Endothelial cell (in vitro differentiated cells): ENCODE data around the gene NFATC3. TPM values are rescaled to one million over a fixed set of nuclear protein-coding genes. Genes with fewer than 3 reads are reported as not detected.

ENCODE experiments used
- DNase-seq: peaks from one replicate; pipeline ENCODE4 v3.0.0; 2021; ENCODE audit warnings: low spot score
- H3K27ac Mint-ChIP-seq: one replicate; pipeline ENCODE4 v1.8.0; 2021; ENCODE audit warnings: mixed read lengths, inconsistent platforms; ENCODE audit not compliant: unreplicated experiment
- H3K27me3 Mint-ChIP-seq: one replicate; pipeline ENCODE4 v1.8.0; 2021; ENCODE audit warnings: mild to moderate bottlenecking, moderate library complexity, mixed read lengths, inconsistent platforms; ENCODE audit not compliant: unreplicated experiment
- H3K36me3 Mint-ChIP-seq: one replicate; pipeline ENCODE4 v1.8.0; 2021; ENCODE audit warnings: mild to moderate bottlenecking, low read depth, mixed read lengths, inconsistent platforms; ENCODE audit not compliant: unreplicated experiment
- H3K4me1 Mint-ChIP-seq: one replicate; pipeline ENCODE4 v1.8.0; 2021; ENCODE audit warnings: mild to moderate bottlenecking, mixed read lengths, inconsistent platforms; ENCODE audit not compliant: unreplicated experiment
- H3K4me3 Mint-ChIP-seq: one replicate; pipeline ENCODE4 v1.8.0; 2021; ENCODE audit warnings: mild to moderate bottlenecking, mixed read lengths, inconsistent platforms; ENCODE audit not compliant: unreplicated experiment
- H3K9me3 Mint-ChIP-seq: one replicate; pipeline ENCODE4 v1.8.0; 2021; ENCODE audit warnings: mixed read lengths, inconsistent platforms; ENCODE audit not compliant: unreplicated experiment
- CTCF ChIP-seq: fragments of 200-600 bp; sonication (generic); IDR thresholded peaks from one replicate; pipeline ENCODE4 v1.5.0; 2021; ENCODE audit warnings: antibody characterized with exemption; ENCODE audit not compliant: unreplicated experiment
- total RNA-seq: library from RNA; stranded (reverse); fragmentation: NEBNext Ultra II Directional; extraction: Animal tissue kit (Norgen Biotek cat#: 25700); gene quantifications from one replicate; pipeline ENCODE4 v1.2.1, GENCODE V29; 2021; ENCODE audit not compliant: unreplicated experiment

Gene NFATC3
- total RNA-seq, 1 donor from 2014 or later: 38.4 TPM

GRCh38 chr16:68206245-68206644 lies 121.1 kb downstream of the NFATC3 start:
- Mint-ChIP-seq H3K9me3 (no peaks in the 10 kb centered on the region), H3K4me1 (no peaks in the 10 kb centered on the region), H3K27ac (no peak overlapping the region), H3K4me3 (no peak overlapping the region), H3K36me3 (no peaks in the 10 kb centered on the region), H3K27me3 (no peaks in the 10 kb centered on the region)
- TF ChIP-seq CTCF: no peak
- no peak for DNase-seq

DNA sequence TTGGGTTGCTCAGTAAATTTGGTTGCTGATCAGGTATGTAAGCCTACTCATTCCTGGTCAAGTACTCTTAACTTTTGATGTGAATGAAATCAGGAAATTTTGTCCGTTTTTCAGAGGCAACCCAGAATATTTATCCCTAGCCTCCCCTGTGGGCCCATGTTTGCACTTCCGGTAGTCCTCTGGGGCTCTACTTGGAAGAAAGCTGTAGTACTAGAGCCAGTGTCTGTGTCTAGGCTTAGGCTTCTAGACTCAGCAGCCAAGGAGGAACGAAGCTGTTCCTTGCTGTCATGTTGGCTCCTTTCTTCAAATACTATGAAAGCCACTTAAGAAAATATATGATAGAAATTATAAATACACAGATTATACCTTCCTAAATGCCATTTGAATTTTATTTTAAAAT lies 129.6 kb downstream of the NFATC3 start:
- H3K4me3 Mint-ChIP-seq: no peak overlapping the region
- TF ChIP-seq CTCF: no peak

DNA sequence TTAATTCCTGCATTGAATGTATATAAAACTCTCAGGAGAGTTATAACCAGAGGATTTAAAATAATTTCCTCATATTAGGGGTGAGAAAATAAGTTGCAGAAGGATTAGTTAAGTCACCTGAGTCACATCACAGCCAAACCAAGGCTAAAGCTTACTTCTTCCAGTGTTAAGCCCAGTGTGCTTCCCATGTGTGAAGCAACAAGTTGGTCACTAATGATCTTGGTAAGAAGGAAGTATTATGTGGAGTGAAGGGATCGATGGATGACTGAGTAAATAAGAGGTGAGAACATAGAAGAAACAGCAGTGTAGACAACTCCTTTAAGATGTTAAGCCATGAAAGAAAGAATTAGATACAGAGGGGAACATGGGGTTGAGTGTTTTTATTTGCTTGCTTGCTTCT lies 130.1 kb downstream of the NFATC3 start:
- no peak for TF ChIP-seq CTCF
- DNase-seq: no peak
- peaks cover 3% of the 10 kb centered on the region for H3K27me3 Mint-ChIP-seq
- H3K36me3 Mint-ChIP-seq: no peaks in the 10 kb centered on the region
- no peaks in the 10 kb centered on the region for H3K4me1 Mint-ChIP-seq
- no peak overlapping the region for H3K4me3 Mint-ChIP-seq
- H3K27ac Mint-ChIP-seq: no peak overlapping the region
- H3K9me3 Mint-ChIP-seq: no peaks in the 10 kb centered on the region

More for the DNA sequence above, 129.6 kb downstream of the NFATC3 start:
- Mint-ChIP-seq H3K4me1 (no peaks in the 10 kb centered on the region), H3K9me3 (no peaks in the 10 kb centered on the region), H3K36me3 (no peaks in the 10 kb centered on the region), H3K27ac (no peak overlapping the region), H3K27me3 (peaks cover 3% of the 10 kb centered on the region)
- DNase-seq: no peak

GRCh38 chr16:68216240-68216639 lies 131.1 kb downstream of the NFATC3 start:
- H3K9me3 Mint-ChIP-seq: no peaks in the 10 kb centered on the region
- TF ChIP-seq CTCF: no peak
- no peaks in the 10 kb centered on the region for H3K36me3 Mint-ChIP-seq
- peaks cover 3% of the 10 kb centered on the region for H3K27me3 Mint-ChIP-seq
- H3K4me3 Mint-ChIP-seq: no peak overlapping the region
- no peaks in the 10 kb centered on the region for H3K4me1 Mint-ChIP-seq
- H3K27ac Mint-ChIP-seq: no peak overlapping the region
- no peak for DNase-seq

- H3K4me1 Mint-ChIP-seq: no peaks in the 10 kb centered on the region
- TF ChIP-seq CTCF: no peak
- H3K27ac Mint-ChIP-seq: no peak overlapping the region
- H3K27me3 Mint-ChIP-seq: peaks cover 1% of the 10 kb centered on the region
- no peak overlapping the region for H3K4me3 Mint-ChIP-seq
- no peaks in the 10 kb centered on the region for H3K9me3 Mint-ChIP-seq
- DNase-seq: no peak
- H3K36me3 Mint-ChIP-seq: no peaks in the 10 kb centered on the region
These were observed 132.3 kb downstream of the NFATC3 start for GRCh38 chr16:68217506-68217905.
